ENCODE data around the gene SLIT1. TPM values are rescaled to one million over a fixed set of nuclear protein-coding genes. Genes with fewer than 3 reads are reported as not detected.

The SLIT1 gene
- polyA plus RNA-seq, 1 donor from 2014 or later: 9.5 TPM

GRCh38 chr10:97154162-97154561 is 31.6 kb downstream of the SLIT1 start:
- H3K9me3 ChIP-seq (ENCODE audit: low read length): no peaks in the 10 kb centered on the region
- H3K27ac ChIP-seq (ENCODE audit: low read length): no peak overlapping the region
- TF ChIP-seq POLR2AphosphoS5 (IDR thresholded peaks at IDR 0.05) (no peak), RAD21 (conservative IDR thresholded peaks at IDR 0.05) (no peak), REST (IDR thresholded peaks at IDR 0.05; ENCODE audit: borderline replicate concordance) (no peak), EZH2 (IDR thresholded peaks at IDR 0.05; ENCODE audit: borderline replicate concordance, insufficient read depth, low read length, poor library complexity, severe bottlenecking) (no peak), SMC3 (conservative IDR thresholded peaks at IDR 0.05; ENCODE audit: poor library complexity) (no peak), EP300 (conservative IDR thresholded peaks at IDR 0.05; ENCODE audit: poor library complexity, severe bottlenecking) (no peak), TAF1 (IDR thresholded peaks at IDR 0.05; ENCODE audit: low read depth) (no peak)
- no peaks in the 10 kb centered on the region for H4K20me1 ChIP-seq (ENCODE audit: insufficient read depth)
- H3K9ac ChIP-seq (ENCODE audit: low read length): no peak overlapping the region
- H3K4me2 ChIP-seq (ENCODE audit: low read length): no peak overlapping the region
- H3K36me3 ChIP-seq (ENCODE audit: insufficient read depth, low read length): no peaks in the 10 kb centered on the region
- no peaks in the 10 kb centered on the region for H3K79me2 ChIP-seq (replicated peaks; ENCODE audit: insufficient read depth, low read length)
- H3F3A ChIP-seq (ENCODE audit: insufficient read depth, low read length, poor library complexity, severe bottlenecking): no peaks in the 10 kb centered on the region
- H2AFZ ChIP-seq (ENCODE audit: low read depth, low read length): no peak overlapping the region
- no peaks in the 10 kb centered on the region for H3K27me3 ChIP-seq (ENCODE audit: insufficient read depth, low read depth, low read length)
- no peaks in the 10 kb centered on the region for H3K9me2 ChIP-seq (ENCODE audit: insufficient read depth, low read length)
- H3K4me3 ChIP-seq (ENCODE audit: low read length): no peak overlapping the region

GRCh38 chr10:97153270-97153850 is 32.4 kb downstream of the SLIT1 start:
- no peaks in the 10 kb centered on the region for H3K36me3 ChIP-seq (ENCODE audit: insufficient read depth, low read length)
- H3K9me3 ChIP-seq (ENCODE audit: low read length): no peaks in the 10 kb centered on the region
- no peak overlapping the region for H3K4me3 ChIP-seq (ENCODE audit: low read length)
- no peak overlapping the region for H2AFZ ChIP-seq (ENCODE audit: low read depth, low read length)
- no peak overlapping the region for H3K27ac ChIP-seq (ENCODE audit: low read length)
- no peaks in the 10 kb centered on the region for H3K79me2 ChIP-seq (replicated peaks; ENCODE audit: insufficient read depth, low read length)
- no peak overlapping the region for H3K9ac ChIP-seq (ENCODE audit: low read length)
- no peaks in the 10 kb centered on the region for H4K20me1 ChIP-seq (ENCODE audit: insufficient read depth)
- no peak overlapping the region for H3K4me2 ChIP-seq (ENCODE audit: low read length)
- no peaks in the 10 kb centered on the region for H3K27me3 ChIP-seq (ENCODE audit: insufficient read depth, low read depth, low read length)
- no peaks in the 10 kb centered on the region for H3K9me2 ChIP-seq (ENCODE audit: insufficient read depth, low read length)
- TF ChIP-seq EP300 (conservative IDR thresholded peaks at IDR 0.05; ENCODE audit: poor library complexity, severe bottlenecking) (no peak), EZH2 (IDR thresholded peaks at IDR 0.05; ENCODE audit: borderline replicate concordance, insufficient read depth, low read length, poor library complexity, severe bottlenecking) (no peak), REST (IDR thresholded peaks at IDR 0.05; ENCODE audit: borderline replicate concordance) (no peak), POLR2AphosphoS5 (IDR thresholded peaks at IDR 0.05) (no peak), TAF1 (IDR thresholded peaks at IDR 0.05; ENCODE audit: low read depth) (no peak), SMC3 (conservative IDR thresholded peaks at IDR 0.05; ENCODE audit: poor library complexity) (no peak)
- H3F3A ChIP-seq (ENCODE audit: insufficient read depth, low read length, poor library complexity, severe bottlenecking): no peaks in the 10 kb centered on the region

Data from neural cell (in vitro differentiated cells).